ENCODE data around the gene RPS6KA1. TPM values are rescaled to one million over a fixed set of nuclear protein-coding genes. Genes with fewer than 3 reads are reported as not detected.

Gene RPS6KA1
- total and polyA plus RNA-seq, 8 donors = 19.9 to 104 (median 26.0) TPM

GRCh38 chr1:26536521-26536920 is 7.0 kb downstream of the RPS6KA1 start:
- Histone ChIP-seq H3K9me3 (no peaks in the 10 kb centered on the region), H3K27me3 (no peaks in the 10 kb centered on the region), H3K4me1 (peaks cover 7 to 79% of the 10 kb centered on the region in 2 donors), H3K27ac (no peak overlapping the region), H3K4me3 (no peak overlapping the region), H3K36me3 (peaks cover 0 to 12% of the 10 kb centered on the region in 2 donors)
- DNase-seq (no peak), ATAC-seq (no peak)
- TF ChIP-seq CTCF (IDR thresholded peaks at IDR 0.05) = no peak
- intact Hi-C loops (cut with DNase I) = no loop called here

- intact Hi-C loops (cut with DNase I) = no loop called here
- Histone ChIP-seq H3K36me3 (peaks cover 0 to 12% of the 10 kb centered on the region in 2 donors), H3K4me1 (peaks cover 11 to 79% of the 10 kb centered on the region in 2 donors), H3K4me3 (no peak overlapping the region), H3K27ac (peak overlapping the region in 1 of 2 donors; percentile 97), H3K9me3 (no peaks in the 10 kb centered on the region), H3K27me3 (no peaks in the 10 kb centered on the region)
- no peak for TF ChIP-seq CTCF (IDR thresholded peaks at IDR 0.05)
- DNase-seq (peak in 1 of 4 donors; percentile 65), ATAC-seq (peak; percentile 35)
Observed at GRCh38 chr1:26537951-26538352, 8.4 kb downstream of the RPS6KA1 start.

- peak overlapping the region in 1 of 2 donors; percentile 97 for H3K27ac ChIP-seq
- peak in 1 of 4 donors; percentile 45 for DNase-seq
- H3K4me3 ChIP-seq = no peak overlapping the region
- peaks cover 11 to 80% of the 10 kb centered on the region in 2 donors for H3K4me1 ChIP-seq
- no peak for ATAC-seq
- H3K27me3 ChIP-seq = no peaks in the 10 kb centered on the region
- no peaks in the 10 kb centered on the region for H3K9me3 ChIP-seq
- TF ChIP-seq CTCF (IDR thresholded peaks at IDR 0.05) = peak; percentile 37 to 71
- peaks cover 0 to 12% of the 10 kb centered on the region in 2 donors for H3K36me3 ChIP-seq
- intact Hi-C loops (cut with DNase I) = no loop called here
Observed at GRCh38 chr1:26538480-26539412, 9.2 kb downstream of the RPS6KA1 start.

DNA sequence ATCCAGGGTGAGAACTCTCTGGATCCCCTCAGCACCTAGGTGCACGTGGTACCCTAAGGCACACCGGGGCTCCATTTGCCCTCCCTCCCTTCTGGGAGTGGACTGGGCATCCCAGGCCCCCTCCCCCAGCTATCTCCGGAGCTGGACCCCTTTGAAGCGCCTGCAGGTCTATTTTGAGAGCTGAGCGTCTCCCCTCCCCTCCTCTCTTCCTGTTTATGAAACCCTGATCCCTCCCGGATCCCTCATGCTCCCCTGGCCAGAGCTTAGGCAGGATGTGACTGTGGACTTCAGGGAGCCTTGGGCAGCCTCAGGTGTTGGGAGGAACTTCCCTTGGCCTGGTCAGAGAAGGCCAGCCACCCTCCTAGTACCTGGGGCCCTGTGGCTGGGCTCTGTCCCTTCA is 10.2 kb downstream of the RPS6KA1 start:
- Histone ChIP-seq H3K4me3 (peak overlapping the region in 1 of 2 donors; percentile 0), H3K9me3 (no peaks in the 10 kb centered on the region), H3K4me1 (peaks cover 11 to 82% of the 10 kb centered on the region in 2 donors), H3K27ac (peak overlapping the region in 1 of 2 donors; percentile 97), H3K36me3 (peaks cover 0 to 12% of the 10 kb centered on the region in 2 donors), H3K27me3 (no peaks in the 10 kb centered on the region)
- DNase-seq (peak in 1 of 4 donors; percentile 40), ATAC-seq (no peak)
- no peak for TF ChIP-seq CTCF (IDR thresholded peaks at IDR 0.05)
- intact Hi-C loops (cut with DNase I) = no loop called here

DNA sequence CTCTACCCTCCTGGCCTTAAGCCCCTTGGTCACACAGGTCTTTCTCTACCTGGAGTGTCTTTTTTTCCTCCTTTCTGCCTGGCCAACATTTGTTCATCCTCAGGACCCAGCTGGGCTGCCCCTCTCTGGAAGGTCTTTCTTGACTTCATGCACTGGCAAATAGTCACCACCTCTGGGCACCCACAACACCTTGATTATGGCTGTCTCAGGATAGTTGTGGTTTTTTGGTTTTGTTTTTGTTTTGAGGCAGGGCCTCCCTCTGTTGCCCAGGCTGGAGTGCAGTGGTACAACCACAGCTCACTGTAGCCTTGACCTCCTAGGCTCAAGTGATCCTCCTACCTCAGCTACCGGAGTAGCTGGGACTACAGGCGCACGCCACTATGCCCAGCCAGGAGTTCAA is 10.8 kb downstream of the RPS6KA1 start:
- TF ChIP-seq CTCF (IDR thresholded peaks at IDR 0.05) = no peak
- H3K36me3 ChIP-seq = peaks cover 0 to 12% of the 10 kb centered on the region in 2 donors
- intact Hi-C loops (cut with DNase I) = no loop called here
- peak overlapping the region in 1 of 2 donors; percentile 97 for H3K27ac ChIP-seq
- ATAC-seq (no peak), DNase-seq (no peak)
- H3K9me3 ChIP-seq = no peaks in the 10 kb centered on the region
- H3K4me3 ChIP-seq = peak overlapping the region in 1 of 2 donors; percentile 0
- peaks cover 11 to 82% of the 10 kb centered on the region in 2 donors for H3K4me1 ChIP-seq
- no peaks in the 10 kb centered on the region for H3K27me3 ChIP-seq

All from left lung (tissue), 10 donors.